ENCODE data around the gene GUCY2F. TPM values are rescaled to one million over a fixed set of nuclear protein-coding genes. Genes with fewer than 3 reads are reported as not detected.

The GUCY2F gene
- total RNA-seq, 1 experiment from 2014 or later: not detected

GRCh38 chrX:109343671-109344070 lies 138.2 kb downstream of the GUCY2F start:
- BruUV-seq (replicated peaks): no TSS peak
- H3K36me3 Mint-ChIP-seq (ENCODE audit: insufficient read depth, unreplicated experiment): no peaks in the 10 kb centered on the region
- CTCF ChIA-PET: interaction anchor here (1.0 kb wide), 1 partner anchor 111 kb away, joined by 3 read pairs; no protein-coding TSS in a partner anchor
- no peak overlapping the region for H3K4me3 Mint-ChIP-seq (ENCODE audit: low read depth, unreplicated experiment)
- no peaks in the 10 kb centered on the region for H3K4me1 Mint-ChIP-seq (ENCODE audit: low read depth, unreplicated experiment)
- no peaks in the 10 kb centered on the region for H3K27me3 Mint-ChIP-seq (ENCODE audit: unreplicated experiment)
- no peaks in the 10 kb centered on the region for H3K9me3 Mint-ChIP-seq (ENCODE audit: low read depth, unreplicated experiment)
- DNase-seq: no peak
- intact Hi-C loops (cut with micrococcal nuclease; ENCODE audit: unreplicated experiment): no loop called here
- TF ChIP-seq CTCF (IDR thresholded peaks at IDR 0.05; ENCODE audit: unreplicated experiment): no peak
- H3K27ac Mint-ChIP-seq (ENCODE audit: unreplicated experiment): no peak overlapping the region

- Mint-ChIP-seq H3K27ac (ENCODE audit: unreplicated experiment) (no peak overlapping the region), H3K36me3 (ENCODE audit: insufficient read depth, unreplicated experiment) (no peaks in the 10 kb centered on the region), H3K4me3 (ENCODE audit: low read depth, unreplicated experiment) (no peak overlapping the region), H3K27me3 (ENCODE audit: unreplicated experiment) (peaks cover 12% of the 10 kb centered on the region), H3K4me1 (ENCODE audit: low read depth, unreplicated experiment) (no peaks in the 10 kb centered on the region), H3K9me3 (ENCODE audit: low read depth, unreplicated experiment) (peaks cover 6% of the 10 kb centered on the region)
- intact Hi-C loops (cut with micrococcal nuclease; ENCODE audit: unreplicated experiment): no loop called here
- no TSS peak for BruUV-seq (replicated peaks)
- no peak for TF ChIP-seq CTCF (IDR thresholded peaks at IDR 0.05; ENCODE audit: unreplicated experiment)
- CTCF ChIA-PET: no interaction called here
- DNase-seq: no peak
Observed at GRCh38 chrX:109336141-109336540, 145.7 kb downstream of the GUCY2F start.

- no peak overlapping the region for H3K27ac Mint-ChIP-seq (ENCODE audit: unreplicated experiment)
- H3K9me3 Mint-ChIP-seq (ENCODE audit: low read depth, unreplicated experiment): no peaks in the 10 kb centered on the region
- no peaks in the 10 kb centered on the region for H3K27me3 Mint-ChIP-seq (ENCODE audit: unreplicated experiment)
- intact Hi-C loops (cut with micrococcal nuclease; ENCODE audit: unreplicated experiment): no loop called here
- CTCF ChIA-PET: no interaction called here
- no peak for DNase-seq
- H3K4me1 Mint-ChIP-seq (ENCODE audit: low read depth, unreplicated experiment): no peaks in the 10 kb centered on the region
- H3K4me3 Mint-ChIP-seq (ENCODE audit: low read depth, unreplicated experiment): no peak overlapping the region
- no TSS peak for BruUV-seq (replicated peaks)
- TF ChIP-seq CTCF (IDR thresholded peaks at IDR 0.05; ENCODE audit: unreplicated experiment): no peak
- no peaks in the 10 kb centered on the region for H3K36me3 Mint-ChIP-seq (ENCODE audit: insufficient read depth, unreplicated experiment)
Observed at GRCh38 chrX:109327251-109327650, 154.6 kb downstream of the GUCY2F start.

Other genes starting within 250 kb of the GUCY2F start
- 13.1 and 14.6 TPM in 2 replicates for gene NXT2, start 54.8 kb upstream of the GUCY2F start, total RNA-seq (2022)
- gene KCNE5, start 143.1 kb upstream of the GUCY2F start, total RNA-seq (2022): 0.71 and 1.1 TPM in 2 replicates